Gastrocnemius medialis (tissue), 4 donors: ENCODE data around the gene PRM2. TPM values are rescaled to one million over a fixed set of nuclear protein-coding genes. Genes with fewer than 3 reads are reported as not detected.

Experiments
- ATAC-seq, 2 donors: fragments of 150-250 bp; one replicate each; pipeline ENCODE4 v1.9.1; 2016
- DNase-seq, 2 donors: peaks; one replicate each; pipeline ENCODE4 v3.0.0-alpha.2; 2019
- H3K27ac ChIP-seq, 4 donors: fragments of 200-600 bp; sonication (generic); 1 replicate in 1 of 4; 2 replicates in 3 of 4; pipeline ENCODE4 v1.5.1; 2016 to 2018; ENCODE audit warnings: mild to moderate bottlenecking in 2 of 4, moderate library complexity in 1 of 4
- H3K27me3 ChIP-seq, 3 donors: fragments of 200-600 bp; sonication (generic) in 2 of 3; 1 replicate in 1 of 3; 2 replicates in 2 of 3; pipeline versions ENCODE4 v1.5.1 to v1.6.0; 2016 to 2019; ENCODE audit warnings: mild to moderate bottlenecking in 1 of 3, moderate library complexity in 1 of 3
- H3K36me3 ChIP-seq, 2 donors: fragments of 200-600 bp; sonication (generic) in 1 of 2; one replicate each; pipeline ENCODE4 v1.5.1; 2017 to 2018
- H3K4me1 ChIP-seq, 2 donors: fragments of 200-600 bp; sonication (generic) in 1 of 2; one replicate each; pipeline ENCODE4 v1.5.1; 2016 to 2017; ENCODE audit warnings: mild to moderate bottlenecking in 2 of 2
- H3K4me3 ChIP-seq, 4 donors: fragments of 200-600 bp; sonication (generic) in 3 of 4; 1 replicate in 1 of 4; 2 replicates in 3 of 4; pipeline ENCODE4 v1.5.1; 2016 to 2019; ENCODE audit warnings: mild to moderate bottlenecking in 2 of 4
- H3K9me3 ChIP-seq, 3 donors: fragments of 200-600 bp; sonication (generic) in 2 of 3; 1 replicate in 1 of 3; 2 replicates in 2 of 3; pipeline ENCODE4 v1.5.1; 2016 to 2019
- CTCF ChIP-seq, 5 experiments: fragments of 450-650 bp in 3 of 5; fragments of 200-600 bp in 2 of 5; sonication (generic) in 2 of 5; IDR thresholded peaks in 4 of 5; conservative IDR thresholded peaks in 1 of 5; 1 replicate in 4 of 5; 2 replicates in 1 of 5; pipeline ENCODE4 v1.5.1; 2016 to 2019; ENCODE audit warnings: antibody characterized with exemption in 5 of 5, mild to moderate bottlenecking in 3 of 5, moderate library complexity in 3 of 5
- POLR2A ChIP-seq, 2 donors: fragments of 450-650 bp; IDR thresholded peaks; one replicate each; pipeline ENCODE4 v1.6.1; 2017; ENCODE audit warnings: antibody characterized with exemption in 2 of 2, mild to moderate bottlenecking in 2 of 2, moderate library complexity in 2 of 2
- in situ Hi-C, 4 donors: fragments of 200-750 bp; cut with MboI; loops; one replicate each; pipeline versions ENCODE4 v1.15.0 to v1.8.0; 2017; ENCODE audit warnings: low sequenced_read_pairs in 4 of 4
- intact Hi-C: fragments of 100-400 bp; cut with DNase I; formaldehyde crosslinking; loops from one replicate; pipeline ENCODE4 v1.15.1; 2023; ENCODE audit warnings: low total_unique reads
- total RNA-seq, 4 donors: library from RNA; depleted of rRNA; stranded (reverse); fragments of >200 nt; gene quantifications; one replicate each; pipeline versions ENCODE4 v1.1.0 to v1.2.3, GENCODE V29; 2016

The PRM2 gene
- total RNA-seq, 4 donors from 2014 or later, result not detected

DNA sequence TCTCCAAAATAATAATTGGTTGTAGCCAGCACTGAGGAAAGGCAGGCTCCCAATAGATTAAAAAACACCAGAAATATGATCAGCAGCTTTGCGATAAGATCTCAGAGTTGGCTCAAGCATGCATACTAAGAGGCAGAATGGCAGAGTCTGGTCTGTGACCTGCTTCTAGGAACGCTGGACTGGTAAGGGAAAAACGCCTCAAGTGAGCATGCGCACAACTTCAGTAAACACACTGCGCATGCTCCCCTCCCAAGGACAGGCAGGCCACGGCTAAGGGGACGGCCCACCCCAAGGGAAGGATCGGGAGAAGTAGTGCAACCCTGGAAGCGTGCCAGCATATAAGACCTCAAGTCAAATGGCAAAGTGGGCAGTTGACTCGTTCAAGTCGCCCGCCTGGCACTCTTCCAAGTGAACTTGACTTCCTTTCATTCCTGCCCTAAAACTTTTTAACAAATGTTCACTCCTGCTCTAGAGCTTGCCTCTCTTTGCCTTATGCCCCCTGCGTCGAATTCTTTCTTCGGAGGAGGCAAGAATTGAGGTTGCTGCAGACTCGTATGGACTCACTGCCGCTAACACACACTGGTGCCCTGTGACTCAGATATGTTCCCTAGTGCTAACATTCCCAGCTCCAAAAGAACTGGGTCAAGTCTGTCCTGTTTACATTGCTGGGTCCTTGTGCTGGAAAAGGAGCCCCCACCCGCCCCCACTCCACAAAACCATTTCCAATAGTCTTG is 27.3 kb upstream of the PRM2 start:
- intact Hi-C loops (no loop called here), in situ Hi-C loops (no loop called here)
- ATAC-seq (no peak), DNase-seq (no peak)
- Histone ChIP-seq H3K9me3 (no peaks in the 10 kb centered on the region), H3K27ac (no peak overlapping the region), H3K4me3 (no peak overlapping the region), H3K27me3 (no peaks in the 10 kb centered on the region), H3K36me3 (no peaks in the 10 kb centered on the region), H3K4me1 (no peaks in the 10 kb centered on the region)
- TF ChIP-seq POLR2A (IDR thresholded peaks at IDR 0.05) (no peak), CTCF (IDR thresholded peaks at IDR 0.05 in 4 of 5, conservative IDR thresholded peaks at IDR 0.05 in 1 of 5) (no peak)

- ATAC-seq (no peak), DNase-seq (no peak)
- Histone ChIP-seq H3K27ac (no peak overlapping the region), H3K36me3 (no peaks in the 10 kb centered on the region), H3K4me1 (peaks cover 0 to 2% of the 10 kb centered on the region in 2 donors), H3K4me3 (no peak overlapping the region), H3K9me3 (no peaks in the 10 kb centered on the region), H3K27me3 (no peaks in the 10 kb centered on the region)
- no peak for TF ChIP-seq POLR2A (IDR thresholded peaks at IDR 0.05)
- no peak for TF ChIP-seq CTCF (IDR thresholded peaks at IDR 0.05 in 4 of 5, conservative IDR thresholded peaks at IDR 0.05 in 1 of 5)
- intact Hi-C loops (no loop called here), in situ Hi-C loops (no loop called here)
Measured at GRCh38 chr16:11302977-11303376, 26.7 kb upstream of the PRM2 start.

DNA sequence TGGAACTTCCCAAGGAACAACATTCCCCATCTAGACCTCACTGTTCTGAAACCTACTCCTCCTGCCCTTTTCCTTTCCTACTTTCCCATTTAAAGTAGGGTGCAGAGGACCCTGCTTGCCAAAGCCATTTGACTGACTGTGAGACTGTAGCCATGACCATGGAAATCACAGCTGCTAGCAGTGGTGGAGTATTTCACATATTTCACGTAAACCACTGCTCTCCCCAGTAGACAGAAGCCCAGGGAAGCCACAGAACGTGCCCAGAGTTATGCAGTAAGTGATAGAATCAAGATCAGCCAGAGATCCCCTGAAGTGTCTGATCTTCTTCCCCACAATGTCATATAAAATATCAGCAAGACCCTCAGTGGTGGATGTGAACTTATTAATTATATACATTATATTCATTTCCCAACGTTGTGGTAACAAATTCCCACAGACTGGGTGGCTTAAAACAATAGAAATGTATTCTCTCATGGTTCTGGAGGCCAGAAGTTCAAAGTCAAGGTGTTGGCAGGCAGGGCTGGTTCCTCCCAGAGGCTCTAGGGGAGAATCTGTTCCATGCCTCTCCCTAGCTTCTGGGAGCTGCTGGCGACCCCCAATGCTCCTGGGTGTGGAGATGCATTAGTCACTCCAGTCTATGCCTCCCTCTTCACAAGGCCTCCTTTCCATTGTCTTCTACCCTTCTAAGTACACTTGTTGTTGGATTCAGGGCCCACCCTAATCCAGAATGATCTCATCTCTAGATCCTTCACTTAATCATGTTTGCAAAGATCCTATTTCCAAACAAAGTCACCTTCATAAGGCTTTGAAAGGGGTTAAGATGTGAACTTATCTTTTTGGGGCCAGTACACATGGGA is 25.6 kb upstream of the PRM2 start:
- Histone ChIP-seq H3K9me3 (no peaks in the 10 kb centered on the region), H3K27ac (no peak overlapping the region), H3K4me3 (no peak overlapping the region), H3K36me3 (no peaks in the 10 kb centered on the region), H3K27me3 (no peaks in the 10 kb centered on the region), H3K4me1 (peaks cover 9 to 13% of the 10 kb centered on the region in 2 donors)
- DNase-seq (no peak), ATAC-seq (no peak)
- TF ChIP-seq CTCF (IDR thresholded peaks at IDR 0.05 in 4 of 5, conservative IDR thresholded peaks at IDR 0.05 in 1 of 5), result no peak
- TF ChIP-seq POLR2A (IDR thresholded peaks at IDR 0.05), result no peak
- intact Hi-C loops, result no loop called here
- in situ Hi-C loops, result no loop called here

DNA sequence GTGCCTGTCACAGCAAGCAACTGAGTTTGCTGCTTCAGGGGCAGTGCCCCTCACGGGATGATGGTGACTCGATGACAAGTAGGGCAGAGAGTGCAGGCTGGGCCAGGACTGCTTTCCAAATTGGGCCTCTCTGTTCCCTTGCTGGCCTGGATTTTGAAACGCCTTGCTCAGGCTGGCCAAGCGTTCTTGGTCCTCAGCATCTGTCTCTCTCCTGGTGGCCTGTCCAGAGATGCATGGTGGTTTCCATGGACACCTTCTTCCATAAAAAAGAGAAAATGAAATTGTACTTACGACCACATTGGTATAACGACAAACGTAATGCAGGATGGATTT is 24.2 kb upstream of the PRM2 start:
- intact Hi-C loops, result no loop called here
- Histone ChIP-seq H3K4me1 (peaks cover 9 to 14% of the 10 kb centered on the region in 2 donors), H3K9me3 (no peaks in the 10 kb centered on the region), H3K27me3 (no peaks in the 10 kb centered on the region), H3K36me3 (no peaks in the 10 kb centered on the region), H3K27ac (no peak overlapping the region), H3K4me3 (no peak overlapping the region)
- in situ Hi-C loops, result no loop called here
- DNase-seq (no peak), ATAC-seq (no peak)
- no peak for TF ChIP-seq CTCF (IDR thresholded peaks at IDR 0.05 in 4 of 5, conservative IDR thresholded peaks at IDR 0.05 in 1 of 5)
- TF ChIP-seq POLR2A (IDR thresholded peaks at IDR 0.05), result no peak
